ENCODE results near the gene CLDN9. TPM values are rescaled to one million over a fixed set of nuclear protein-coding genes. Genes with fewer than 3 reads are reported as not detected.
A peak's percentile ranks its signal among the peaks of the same experiment; 100 is the strongest.

The CLDN9 gene
- total and polyA plus RNA-seq, 9 of the 15 experiments (the other 6 are each of a cell fraction or from before 2014, with no cell fraction given) = 0.12 to 0.44 (median 0.22) TPM; not detected in 4

DNA sequence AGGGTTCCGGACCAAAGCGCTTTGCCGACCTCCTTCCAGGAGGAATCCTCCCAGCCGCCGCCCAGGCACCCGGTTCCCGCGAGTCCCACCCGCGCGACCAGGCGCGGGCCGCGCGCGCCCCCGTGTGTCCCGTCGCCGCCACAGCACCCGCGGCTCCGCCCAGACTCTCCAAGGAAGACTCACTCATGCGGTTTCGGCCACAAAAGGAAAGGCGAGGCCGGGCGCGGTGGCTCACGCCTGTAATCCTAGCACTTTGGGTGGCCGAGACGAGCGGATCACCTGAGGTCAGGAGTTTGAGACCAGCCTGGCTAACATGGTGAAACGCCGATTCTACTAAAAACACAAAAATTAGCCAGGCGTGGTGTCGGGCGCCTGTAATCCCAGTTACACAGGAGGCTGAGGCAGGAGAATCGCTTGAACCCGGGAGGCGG is 29.0 kb upstream of the CLDN9 start (continued):
- TF ChIP-seq, protein P1, sequence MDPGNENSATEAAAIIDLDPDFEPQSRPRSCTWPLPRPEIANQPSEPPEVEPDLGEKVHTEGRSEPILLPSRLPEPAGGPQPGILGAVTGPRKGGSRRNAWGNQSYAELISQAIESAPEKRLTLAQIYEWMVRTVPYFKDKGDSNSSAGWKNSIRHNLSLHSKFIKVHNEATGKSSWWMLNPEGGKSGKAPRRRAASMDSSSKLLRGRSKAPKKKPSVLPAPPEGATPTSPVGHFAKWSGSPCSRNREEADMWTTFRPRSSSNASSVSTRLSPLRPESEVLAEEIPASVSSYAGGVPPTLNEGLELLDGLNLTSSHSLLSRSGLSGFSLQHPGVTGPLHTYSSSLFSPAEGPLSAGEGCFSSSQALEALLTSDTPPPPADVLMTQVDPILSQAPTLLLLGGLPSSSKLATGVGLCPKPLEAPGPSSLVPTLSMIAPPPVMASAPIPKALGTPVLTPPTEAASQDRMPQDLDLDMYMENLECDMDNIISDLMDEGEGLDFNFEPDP (CRISPR knock-in tag; IDR thresholded peaks at IDR 0.05) = no peak
- TF ChIP-seq, protein P2, sequence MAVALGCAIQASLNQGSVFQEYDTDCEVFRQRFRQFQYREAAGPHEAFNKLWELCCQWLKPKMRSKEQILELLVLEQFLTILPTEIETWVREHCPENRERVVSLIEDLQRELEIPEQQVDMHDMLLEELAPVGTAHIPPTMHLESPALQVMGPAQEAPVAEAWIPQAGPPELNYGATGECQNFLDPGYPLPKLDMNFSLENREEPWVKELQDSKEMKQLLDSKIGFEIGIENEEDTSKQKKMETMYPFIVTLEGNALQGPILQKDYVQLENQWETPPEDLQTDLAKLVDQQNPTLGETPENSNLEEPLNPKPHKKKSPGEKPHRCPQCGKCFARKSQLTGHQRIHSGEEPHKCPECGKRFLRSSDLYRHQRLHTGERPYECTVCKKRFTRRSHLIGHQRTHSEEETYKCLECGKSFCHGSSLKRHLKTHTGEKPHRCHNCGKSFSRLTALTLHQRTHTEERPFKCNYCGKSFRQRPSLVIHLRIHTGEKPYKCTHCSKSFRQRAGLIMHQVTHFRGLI (CRISPR knock-in tag; IDR thresholded peaks at IDR 0.05) = no peak
- no peak for TF ChIP-seq ZNF217 (CRISPR knock-in tag; IDR thresholded peaks at IDR 0.05)
- TF ChIP-seq KLF16 (IDR thresholded peaks at IDR 0.05) = no peak
- TF ChIP-seq, protein P3, sequence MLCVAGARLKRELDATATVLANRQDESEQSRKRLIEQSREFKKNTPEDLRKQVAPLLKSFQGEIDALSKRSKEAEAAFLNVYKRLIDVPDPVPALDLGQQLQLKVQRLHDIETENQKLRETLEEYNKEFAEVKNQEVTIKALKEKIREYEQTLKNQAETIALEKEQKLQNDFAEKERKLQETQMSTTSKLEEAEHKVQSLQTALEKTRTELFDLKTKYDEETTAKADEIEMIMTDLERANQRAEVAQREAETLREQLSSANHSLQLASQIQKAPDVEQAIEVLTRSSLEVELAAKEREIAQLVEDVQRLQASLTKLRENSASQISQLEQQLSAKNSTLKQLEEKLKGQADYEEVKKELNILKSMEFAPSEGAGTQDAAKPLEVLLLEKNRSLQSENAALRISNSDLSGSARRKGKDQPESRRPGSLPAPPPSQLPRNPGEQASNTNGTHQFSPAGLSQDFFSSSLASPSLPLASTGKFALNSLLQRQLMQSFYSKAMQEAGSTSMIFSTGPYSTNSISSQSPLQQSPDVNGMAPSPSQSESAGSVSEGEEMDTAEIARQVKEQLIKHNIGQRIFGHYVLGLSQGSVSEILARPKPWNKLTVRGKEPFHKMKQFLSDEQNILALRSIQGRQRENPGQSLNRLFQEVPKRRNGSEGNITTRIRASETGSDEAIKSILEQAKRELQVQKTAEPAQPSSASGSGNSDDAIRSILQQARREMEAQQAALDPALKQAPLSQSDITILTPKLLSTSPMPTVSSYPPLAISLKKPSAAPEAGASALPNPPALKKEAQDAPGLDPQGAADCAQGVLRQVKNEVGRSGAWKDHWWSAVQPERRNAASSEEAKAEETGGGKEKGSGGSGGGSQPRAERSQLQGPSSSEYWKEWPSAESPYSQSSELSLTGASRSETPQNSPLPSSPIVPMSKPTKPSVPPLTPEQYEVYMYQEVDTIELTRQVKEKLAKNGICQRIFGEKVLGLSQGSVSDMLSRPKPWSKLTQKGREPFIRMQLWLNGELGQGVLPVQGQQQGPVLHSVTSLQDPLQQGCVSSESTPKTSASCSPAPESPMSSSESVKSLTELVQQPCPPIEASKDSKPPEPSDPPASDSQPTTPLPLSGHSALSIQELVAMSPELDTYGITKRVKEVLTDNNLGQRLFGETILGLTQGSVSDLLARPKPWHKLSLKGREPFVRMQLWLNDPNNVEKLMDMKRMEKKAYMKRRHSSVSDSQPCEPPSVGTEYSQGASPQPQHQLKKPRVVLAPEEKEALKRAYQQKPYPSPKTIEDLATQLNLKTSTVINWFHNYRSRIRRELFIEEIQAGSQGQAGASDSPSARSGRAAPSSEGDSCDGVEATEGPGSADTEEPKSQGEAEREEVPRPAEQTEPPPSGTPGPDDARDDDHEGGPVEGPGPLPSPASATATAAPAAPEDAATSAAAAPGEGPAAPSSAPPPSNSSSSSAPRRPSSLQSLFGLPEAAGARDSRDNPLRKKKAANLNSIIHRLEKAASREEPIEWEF (CRISPR knock-in tag; IDR thresholded peaks at IDR 0.05) = no peak
- TF ChIP-seq XRCC4 (IDR thresholded peaks at IDR 0.05; ENCODE audit: extremely low read depth, insufficient read depth, insufficient read length) = no peak
- peak; percentile 90 to 91 for TF ChIP-seq RAD21 (CRISPR knock-in tag; conservative IDR thresholded peaks at IDR 0.05 in 1 of 2, IDR thresholded peaks at IDR 0.05 in 1 of 2)
- TF ChIP-seq ZNF354B (CRISPR knock-in tag; IDR thresholded peaks at IDR 0.05) = no peak
- TF ChIP-seq, protein P4, sequence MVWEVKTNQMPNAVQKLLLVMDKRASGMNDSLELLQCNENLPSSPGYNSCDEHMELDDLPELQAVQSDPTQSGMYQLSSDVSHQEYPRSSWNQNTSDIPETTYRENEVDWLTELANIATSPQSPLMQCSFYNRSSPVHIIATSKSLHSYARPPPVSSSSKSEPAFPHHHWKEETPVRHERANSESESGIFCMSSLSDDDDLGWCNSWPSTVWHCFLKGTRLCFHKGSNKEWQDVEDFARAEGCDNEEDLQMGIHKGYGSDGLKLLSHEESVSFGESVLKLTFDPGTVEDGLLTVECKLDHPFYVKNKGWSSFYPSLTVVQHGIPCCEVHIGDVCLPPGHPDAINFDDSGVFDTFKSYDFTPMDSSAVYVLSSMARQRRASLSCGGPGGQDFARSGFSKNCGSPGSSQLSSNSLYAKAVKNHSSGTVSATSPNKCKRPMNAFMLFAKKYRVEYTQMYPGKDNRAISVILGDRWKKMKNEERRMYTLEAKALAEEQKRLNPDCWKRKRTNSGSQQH (CRISPR knock-in tag; IDR thresholded peaks at IDR 0.05) = no peak
- TF ChIP-seq BDP1 (IDR thresholded peaks at IDR 0.05; ENCODE audit: insufficient read depth, insufficient read length) = no peak
- TF ChIP-seq LEF1 (IDR thresholded peaks at IDR 0.05) = no peak
- TF ChIP-seq, protein P5, sequence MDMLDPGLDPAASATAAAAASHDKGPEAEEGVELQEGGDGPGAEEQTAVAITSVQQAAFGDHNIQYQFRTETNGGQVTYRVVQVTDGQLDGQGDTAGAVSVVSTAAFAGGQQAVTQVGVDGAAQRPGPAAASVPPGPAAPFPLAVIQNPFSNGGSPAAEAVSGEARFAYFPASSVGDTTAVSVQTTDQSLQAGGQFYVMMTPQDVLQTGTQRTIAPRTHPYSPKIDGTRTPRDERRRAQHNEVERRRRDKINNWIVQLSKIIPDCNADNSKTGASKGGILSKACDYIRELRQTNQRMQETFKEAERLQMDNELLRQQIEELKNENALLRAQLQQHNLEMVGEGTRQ (CRISPR knock-in tag; IDR thresholded peaks at IDR 0.05) = no peak
- no peak for TF ChIP-seq MCM5 (IDR thresholded peaks at IDR 0.05; ENCODE audit: low read depth)
- TF ChIP-seq, protein P6, sequence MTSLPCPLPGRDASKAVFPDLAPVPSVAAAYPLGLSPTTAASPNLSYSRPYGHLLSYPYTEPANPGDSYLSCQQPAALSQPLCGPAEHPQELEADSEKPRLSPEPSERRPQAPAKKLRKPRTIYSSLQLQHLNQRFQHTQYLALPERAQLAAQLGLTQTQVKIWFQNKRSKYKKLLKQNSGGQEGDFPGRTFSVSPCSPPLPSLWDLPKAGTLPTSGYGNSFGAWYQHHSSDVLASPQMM (CRISPR knock-in tag; IDR thresholded peaks at IDR 0.05) = no peak
- TF ChIP-seq ZBTB7A (IDR thresholded peaks at IDR 0.05; ENCODE audit: borderline replicate concordance, control insufficient read depth, low read depth, low read length) = peak; percentile 69; the same call in 1 of the 2 replicates
- TF ChIP-seq HDAC6 (IDR thresholded peaks at IDR 0.05; ENCODE audit: low read depth, low read length) = no peak
- no peak for TF ChIP-seq CHD1 (IDR thresholded peaks at IDR 0.05; ENCODE audit: low read length)
- TF ChIP-seq NFYB (IDR thresholded peaks at IDR 0.05; ENCODE audit: extremely low read depth, insufficient read length) = no peak
